HG03571 (cell line): ENCODE measurements around the gene STYX.
"Not testable (repeated sequence)": the region's sequence is repeated elsewhere in the genome, so short reads cannot be mapped to it uniquely, and the experiment has no call there.

ENCODE experiments used
- ATAC-seq: cut with Tn5 transposase; IDR thresholded peaks from one replicate; pipeline ENCODE4 v1.9.1; 2021; ENCODE audit not compliant: unreplicated experiment

STYX gene

DNA sequence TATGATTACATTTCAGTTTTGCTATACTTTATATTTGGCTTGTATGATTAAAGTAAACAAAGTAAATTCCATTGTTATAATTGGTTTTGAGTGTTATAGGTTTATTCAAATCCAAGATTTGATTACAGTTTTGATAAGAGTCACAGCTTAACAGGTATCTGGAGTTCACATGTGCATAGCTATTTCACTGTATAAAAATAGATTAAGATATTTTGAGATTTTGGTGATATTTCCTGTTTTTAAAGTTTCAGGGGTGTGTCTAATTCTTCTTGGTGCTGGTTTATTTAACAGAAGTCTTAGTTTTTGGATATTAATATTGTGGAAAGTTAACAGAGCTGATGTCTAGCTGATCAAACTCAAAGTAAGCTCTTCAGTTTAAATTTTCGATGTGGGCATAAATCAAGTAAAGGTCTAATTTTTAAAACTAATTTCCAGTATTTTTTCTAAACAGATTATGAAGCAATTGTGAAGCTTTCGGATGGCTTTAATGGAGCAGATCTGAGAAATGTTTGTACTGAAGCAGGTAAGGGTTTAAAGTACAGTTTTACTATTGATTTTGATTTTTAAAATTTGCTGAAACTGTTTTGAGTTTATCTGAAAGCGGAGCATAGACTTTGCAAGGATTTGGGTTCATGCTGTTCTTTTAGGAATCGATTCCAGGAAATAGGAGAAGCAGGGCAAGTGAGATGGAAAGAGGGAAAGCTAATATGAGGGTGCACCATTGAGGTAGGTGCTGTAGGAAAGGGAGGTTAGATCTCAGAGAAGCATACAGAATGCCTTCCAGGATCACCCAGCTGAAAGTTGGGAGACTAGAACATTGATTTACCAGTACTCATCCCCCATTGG, 6.2 kb upstream of the STYX start:
- no peak for ATAC-seq

- ATAC-seq, result no peak
Observed at GRCh38 chr14:52724360-52724644, 5.7 kb upstream of the STYX start.

DNA sequence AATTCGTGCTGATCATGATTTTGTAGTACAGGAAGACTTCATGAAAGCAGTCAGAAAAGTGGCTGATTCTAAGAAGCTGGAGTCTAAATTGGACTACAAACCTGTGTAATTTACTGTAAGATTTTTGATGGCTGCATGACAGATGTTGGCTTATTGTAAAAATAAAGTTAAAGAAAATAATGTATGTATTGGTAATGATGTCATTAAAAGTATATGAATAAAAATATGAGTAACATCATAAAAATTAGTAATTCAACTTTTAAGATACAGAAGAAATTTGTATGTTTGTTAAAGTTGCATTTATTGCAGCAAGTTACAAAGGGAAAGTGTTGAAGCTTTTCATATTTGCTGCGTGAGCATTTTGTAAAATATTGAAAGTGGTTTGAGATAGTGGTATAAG, 2.5 kb upstream of the STYX start:
- not testable (repeated sequence) for ATAC-seq

DNA sequence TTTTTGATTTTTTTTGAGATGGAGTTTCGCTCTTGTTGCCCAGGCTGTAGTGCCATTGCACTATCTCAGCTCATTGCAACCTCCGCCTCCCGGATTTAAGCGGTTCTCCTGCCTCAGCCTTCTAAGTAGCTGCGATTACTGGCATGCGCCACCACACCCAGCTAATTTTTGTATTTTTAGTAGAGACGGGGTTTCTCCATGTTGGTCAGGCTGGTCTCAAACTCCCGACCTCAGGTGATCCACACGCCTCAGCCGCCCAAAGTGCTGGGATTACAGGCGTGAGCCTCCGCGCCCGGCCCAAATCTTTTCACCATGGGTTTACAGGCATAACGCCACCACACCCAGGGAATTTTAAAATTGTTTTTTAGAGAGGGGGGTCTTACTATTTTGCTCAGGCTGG, 931 bp upstream of the STYX start:
- ATAC-seq, result not testable (repeated sequence)

DNA sequence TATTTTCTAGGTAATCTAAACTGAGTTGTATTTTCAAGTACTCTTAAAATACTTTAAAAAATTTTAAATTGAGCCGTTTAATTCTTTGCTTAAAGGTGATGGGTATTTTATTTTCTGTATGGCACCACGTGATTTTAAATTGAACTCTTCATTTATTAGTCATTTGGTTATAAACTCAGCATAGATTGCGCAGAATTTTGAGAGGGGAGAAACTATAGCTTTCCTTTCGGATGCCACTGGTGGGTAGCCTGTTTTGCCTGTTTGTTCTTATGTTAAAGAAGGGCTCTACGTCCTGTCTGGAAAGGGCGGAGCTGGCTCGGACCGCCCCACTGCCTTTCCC, 411 bp upstream of the STYX start:
- ATAC-seq, result no peak

DNA sequence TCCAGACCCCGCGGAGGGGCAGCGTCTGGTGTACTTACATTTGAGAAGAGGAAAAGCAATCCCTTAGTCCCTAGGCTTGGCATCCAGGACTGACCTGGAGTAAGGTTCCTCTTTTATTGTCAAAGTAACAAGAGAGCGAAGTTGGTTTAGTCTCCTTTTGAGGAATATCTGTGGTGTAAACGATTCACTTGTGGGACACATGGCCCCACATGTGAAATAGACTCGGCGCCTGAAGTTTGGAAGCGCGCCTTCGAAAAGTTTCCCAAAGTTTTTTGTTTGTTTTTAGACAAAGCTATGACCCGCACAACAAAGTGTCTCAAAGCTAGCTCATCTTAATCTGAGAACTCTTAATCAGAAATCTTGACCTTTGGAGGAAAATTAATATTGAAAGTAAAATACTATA, 744 bp downstream of the STYX start:
- no peak for ATAC-seq

DNA sequence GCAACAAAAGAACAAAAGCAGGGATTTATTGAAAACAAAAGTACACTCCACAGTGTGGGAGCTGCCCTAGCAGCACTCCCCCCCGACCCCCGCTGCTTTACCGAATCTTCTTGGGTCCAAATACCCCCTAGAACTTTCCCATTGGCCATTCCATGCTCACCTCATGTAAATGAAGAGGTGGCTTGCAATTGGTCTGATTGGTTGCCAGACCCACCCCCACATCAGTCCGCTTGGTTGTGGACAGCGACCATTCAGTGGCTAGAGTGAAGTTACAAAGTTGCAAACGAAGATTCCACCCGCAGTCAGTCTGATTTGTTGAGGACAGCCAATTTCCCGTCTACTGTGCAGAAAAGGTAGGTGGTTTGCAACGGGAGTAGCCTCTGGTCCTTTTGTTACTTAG, 3.9 kb downstream of the STYX start:
- no peak for ATAC-seq

- no peak for ATAC-seq
Observed at GRCh38 chr14:52735921-52736489, 6.0 kb downstream of the STYX start.

DNA sequence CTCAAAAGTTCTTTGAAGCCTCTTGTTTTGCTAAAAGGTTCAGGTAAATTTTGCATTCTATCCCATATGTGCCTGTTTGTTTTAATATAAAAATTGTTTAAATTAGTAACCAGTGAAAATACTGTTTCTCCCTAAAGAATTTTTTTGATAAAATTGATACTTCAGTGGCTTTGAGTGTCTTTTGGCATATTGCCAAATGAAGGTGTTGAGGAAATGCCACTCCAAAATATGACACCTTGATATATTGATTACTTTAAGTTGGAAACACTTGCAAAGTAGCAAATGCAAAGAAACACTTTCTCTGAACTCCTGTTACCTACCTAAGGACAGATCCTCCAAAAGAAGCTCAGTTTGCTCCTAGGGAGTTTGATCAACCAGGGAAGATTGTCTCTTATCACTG, 8.4 kb downstream of the STYX start:
- no peak for ATAC-seq

GRCh38 chr14:52740751-52741150, 10.8 kb downstream of the STYX start:
- ATAC-seq, result no peak

DNA sequence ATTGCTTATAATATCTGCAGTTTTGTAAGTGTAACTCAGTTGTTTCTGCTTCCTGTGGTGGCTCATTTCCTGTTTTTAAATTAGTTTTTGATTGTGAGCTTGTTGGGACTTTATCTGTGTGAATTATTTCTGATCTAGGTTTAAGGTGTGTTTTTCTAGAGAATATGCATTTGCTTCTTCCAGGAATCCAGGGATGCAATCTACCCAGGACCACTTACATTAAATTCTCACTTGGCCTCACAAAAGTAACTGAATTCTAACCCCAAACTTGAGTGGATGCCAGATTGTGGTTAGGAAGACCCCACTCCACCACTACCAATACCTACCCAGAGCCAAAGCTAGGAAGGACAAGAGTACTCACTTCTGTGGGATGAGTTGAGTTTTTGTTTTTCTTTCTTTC, 11.9 kb downstream of the STYX start:
- ATAC-seq, result peak; percentile 16

- no peak for ATAC-seq
Observed at GRCh38 chr14:52748647-52749292, 18.8 kb downstream of the STYX start.

DNA sequence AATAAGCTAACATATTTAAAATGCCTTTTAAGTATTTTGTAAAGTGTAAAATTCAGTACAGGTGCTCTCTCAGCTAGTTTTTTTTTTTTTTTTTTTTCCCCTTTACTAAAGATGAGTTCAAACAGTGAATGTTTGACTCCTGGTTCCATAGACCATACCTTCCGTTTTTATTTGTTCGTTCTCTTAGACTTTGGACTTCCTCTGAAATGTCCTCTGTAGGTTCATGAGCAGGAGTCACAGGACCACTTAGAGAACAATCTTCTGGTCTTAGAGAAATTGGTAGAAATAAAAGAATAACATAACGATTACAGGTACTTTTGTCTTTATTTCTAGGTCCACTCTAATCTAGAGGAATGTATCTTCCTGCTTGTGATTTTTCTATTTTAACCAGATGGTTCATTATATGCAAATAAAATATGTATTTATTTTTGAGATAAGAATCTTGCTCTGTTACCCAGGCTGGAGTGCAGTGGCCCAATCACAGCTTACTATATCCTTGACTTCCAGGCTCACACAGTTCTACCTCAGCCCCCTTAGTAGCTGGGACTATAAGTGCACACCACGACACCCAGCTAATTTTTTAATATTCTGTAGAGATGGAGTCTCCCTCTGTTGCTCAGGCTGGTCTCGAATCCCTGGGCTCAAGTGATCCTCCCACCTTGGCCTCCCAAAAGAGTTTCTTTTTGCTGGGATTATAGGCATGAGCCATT, 25.8 kb downstream of the STYX start:
- no peak for ATAC-seq

DNA sequence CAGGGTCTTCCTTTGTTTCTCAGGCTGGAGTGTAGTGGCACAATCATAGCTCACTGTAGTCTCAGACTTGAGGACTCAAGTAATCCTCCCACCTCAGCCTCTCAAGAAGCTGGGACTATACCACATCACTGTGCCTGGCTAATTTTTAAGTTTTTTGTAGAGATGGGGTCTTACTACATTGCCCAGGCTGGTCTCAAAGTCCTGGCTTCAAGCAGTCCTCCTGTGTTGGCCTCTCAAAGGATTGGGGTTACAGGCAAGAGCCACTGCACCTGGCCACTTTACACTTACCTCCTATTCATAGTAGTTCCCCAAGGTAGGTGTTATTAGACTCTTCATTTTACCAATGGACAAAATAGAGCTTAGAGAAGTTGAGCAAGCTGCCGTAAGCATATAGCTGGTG, 29.2 kb downstream of the STYX start:
- no peak for ATAC-seq

DNA sequence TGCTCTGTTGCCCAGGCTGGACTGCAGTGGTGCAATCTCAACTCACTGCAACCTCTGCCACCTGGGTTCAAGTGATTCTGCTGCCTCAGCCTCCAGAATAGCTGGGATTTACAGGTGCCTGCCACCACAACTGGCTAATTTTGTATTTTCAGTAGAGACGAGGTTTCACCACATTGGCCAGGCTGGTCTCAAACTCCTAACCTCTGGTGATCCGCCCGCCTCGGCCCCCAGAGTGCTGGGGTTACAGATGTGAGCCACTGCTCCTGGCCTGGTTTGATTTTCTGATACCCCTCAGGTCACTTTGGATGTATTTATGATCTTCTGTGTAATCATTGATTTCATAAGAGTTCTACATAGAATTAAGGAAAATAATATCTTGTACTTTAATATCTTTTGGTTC, 33.0 kb downstream of the STYX start:
- not testable (repeated sequence) for ATAC-seq

DNA sequence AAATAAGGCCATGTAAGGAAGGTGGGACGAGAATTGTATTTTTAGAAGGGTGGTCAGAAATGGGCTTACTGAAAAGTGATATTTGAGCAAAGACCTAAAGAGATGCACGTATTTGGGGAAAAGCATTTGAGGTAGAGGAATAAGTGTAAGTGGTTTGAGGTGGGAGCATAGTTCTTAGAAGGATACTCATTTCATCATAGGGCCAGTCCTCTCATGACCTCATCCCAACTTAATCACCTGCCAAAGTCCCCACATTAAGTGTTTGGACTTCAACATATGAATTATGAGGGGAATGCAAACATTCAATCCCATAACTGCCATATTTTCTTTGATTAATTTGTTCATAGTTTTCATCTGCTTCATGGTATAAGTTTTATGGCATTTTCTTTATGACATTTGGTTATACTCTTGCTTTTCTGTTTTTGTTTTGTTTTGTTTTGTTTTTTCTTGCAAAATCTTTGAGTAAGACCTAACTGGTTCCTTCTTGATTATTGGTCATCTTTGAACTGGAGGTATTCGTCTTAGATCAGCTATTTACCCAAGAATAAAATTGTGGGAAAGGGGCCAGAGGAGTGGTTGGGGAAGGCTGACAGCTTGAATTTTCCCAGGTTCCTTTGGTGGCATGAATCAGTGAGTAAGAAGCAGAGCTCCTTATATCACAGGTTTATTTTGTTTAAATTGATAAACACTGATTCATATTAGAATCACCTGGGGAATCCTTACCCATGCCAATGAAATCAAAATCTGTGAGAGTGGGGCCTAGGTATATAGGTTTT, 37.3 kb downstream of the STYX start:
- no peak for ATAC-seq

DNA sequence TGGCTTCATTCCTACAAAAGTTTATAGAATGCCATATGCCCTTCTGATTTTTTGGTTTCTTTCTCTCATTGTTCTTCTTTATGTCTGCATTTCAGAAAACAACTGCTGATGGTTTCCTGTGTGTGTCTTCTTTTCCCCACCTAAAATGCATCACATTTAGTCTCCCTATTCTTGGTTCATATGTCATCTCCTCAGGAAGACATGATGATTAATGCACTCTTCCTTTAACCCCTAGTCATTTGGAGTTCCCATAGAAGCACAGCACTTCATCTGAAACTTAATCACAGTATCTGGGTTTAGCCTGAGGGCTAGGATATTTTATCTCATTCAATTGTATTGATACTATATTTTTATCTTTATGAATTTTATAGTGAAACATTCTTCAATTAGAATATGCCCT, 39.9 kb downstream of the STYX start:
- no peak for ATAC-seq

- no peak for ATAC-seq
Observed at GRCh38 chr14:52776816-52777215, 46.9 kb downstream of the STYX start.

DNA sequence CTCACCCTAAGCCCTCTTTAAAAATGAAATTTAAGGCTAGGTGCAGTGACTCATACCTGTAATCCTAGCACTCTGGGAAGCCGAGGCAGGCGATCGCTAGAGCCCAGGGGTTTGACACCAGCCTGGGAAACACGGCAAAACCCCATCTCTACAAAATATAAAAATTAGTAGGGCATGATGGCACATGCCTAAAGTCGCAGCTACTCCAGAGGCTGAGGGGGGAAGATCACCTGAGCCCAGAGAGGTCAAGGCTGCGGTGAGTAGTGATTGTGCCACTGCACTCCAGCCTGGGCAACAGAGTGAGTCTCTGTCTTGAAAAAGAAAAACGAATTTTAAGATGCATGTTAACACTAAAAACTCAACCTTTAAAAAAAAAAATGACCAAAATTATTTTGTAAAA, 48.7 kb downstream of the STYX start:
- no peak for ATAC-seq

- ATAC-seq, result no peak
Observed at GRCh38 chr14:52780893-52781292, 50.9 kb downstream of the STYX start.

- ATAC-seq, result no peak
Observed at GRCh38 chr14:52781629-52782028, 51.7 kb downstream of the STYX start.
